HS-27A (cell line): Measurements from ENCODE around the gene CACNA1A.
"Not testable (repeated sequence)": the region's sequence is repeated elsewhere in the genome, so short reads cannot be mapped to it uniquely, and the experiment has no call there.

Experiments used
- DNase-seq: peaks from one replicate; pipeline ENCODE4 v3.0.0-alpha.2; 2012; ENCODE audit warnings: low read depth, missing footprints

Gene CACNA1A

GRCh38 chr19:13506471-13506820 lies at the start of gene CACNA1A:
CACNA1A (minus strand) TSS chr19:13506479; CDS start chr19:13506224, 255 bp downstream.
- no peak for DNase-seq

DNA sequence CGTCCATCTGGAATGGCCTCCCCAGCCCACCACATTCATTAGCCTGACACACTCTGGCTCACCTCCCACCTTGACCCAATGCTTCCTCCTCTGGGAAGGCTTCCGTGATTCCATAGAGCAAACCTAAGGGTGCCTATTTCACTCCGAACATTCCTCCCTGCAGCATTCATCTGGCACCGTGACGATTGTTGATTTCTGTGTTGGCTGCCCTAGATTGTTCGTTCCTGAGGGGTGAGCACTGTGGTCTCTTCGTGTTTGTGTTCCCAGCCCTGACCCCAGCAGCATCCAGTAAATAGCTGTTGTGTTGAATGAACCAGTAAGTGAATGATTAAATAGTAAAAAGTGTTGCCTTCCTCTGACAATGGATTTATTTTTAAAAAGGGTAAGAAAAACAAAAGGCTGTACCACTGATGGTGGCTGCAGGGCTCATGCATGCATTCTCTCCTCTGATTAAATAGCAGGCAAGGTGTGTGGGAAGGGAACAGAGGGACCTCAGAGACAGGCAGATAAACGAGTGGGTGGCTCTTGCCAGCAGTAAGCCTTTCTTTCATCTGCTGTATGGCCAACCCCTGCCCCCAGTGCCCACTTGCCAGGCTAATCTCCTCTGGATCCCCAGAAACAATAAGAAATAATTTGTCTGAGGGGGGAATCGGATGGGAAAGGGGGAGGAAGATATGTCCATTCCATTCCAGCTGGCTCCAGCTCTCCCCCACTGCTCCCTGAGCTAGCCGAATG lies 48.4 kb upstream of the CACNA1A start:
- DNase-seq, result no peak

DNA sequence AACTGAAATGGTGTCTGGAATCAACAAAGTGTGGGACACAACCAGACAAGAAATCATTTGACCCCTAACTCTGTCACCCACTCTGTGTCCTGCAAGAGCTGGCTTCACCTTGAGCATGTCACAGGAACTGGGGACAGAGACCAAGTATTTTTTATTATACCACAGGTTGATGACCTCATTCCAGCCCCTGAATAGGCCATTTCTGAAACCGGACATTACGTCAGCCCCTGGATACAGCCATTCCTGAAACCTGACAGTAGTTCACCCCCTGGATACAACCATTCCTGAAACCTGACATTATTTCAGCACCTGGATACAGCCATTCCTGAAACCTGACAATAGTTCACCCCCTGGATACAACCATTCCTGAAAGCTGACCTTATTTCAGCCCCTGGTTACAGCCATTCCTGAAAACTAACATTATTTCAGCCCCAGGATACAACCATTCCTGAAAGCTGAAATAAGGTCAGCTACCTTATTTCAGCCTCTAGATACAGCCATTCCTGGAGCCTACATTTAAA lies 47.7 kb upstream of the CACNA1A start:
- no peak for DNase-seq

- no peak for DNase-seq
Observed at GRCh38 chr19:13548131-13548530, 41.9 kb upstream of the CACNA1A start.

GRCh38 chr19:13547102-13547501 lies 40.8 kb upstream of the CACNA1A start:
- DNase-seq, result no peak

GRCh38 chr19:13544423-13544822 lies 38.1 kb upstream of the CACNA1A start:
- DNase-seq, result no peak

DNA sequence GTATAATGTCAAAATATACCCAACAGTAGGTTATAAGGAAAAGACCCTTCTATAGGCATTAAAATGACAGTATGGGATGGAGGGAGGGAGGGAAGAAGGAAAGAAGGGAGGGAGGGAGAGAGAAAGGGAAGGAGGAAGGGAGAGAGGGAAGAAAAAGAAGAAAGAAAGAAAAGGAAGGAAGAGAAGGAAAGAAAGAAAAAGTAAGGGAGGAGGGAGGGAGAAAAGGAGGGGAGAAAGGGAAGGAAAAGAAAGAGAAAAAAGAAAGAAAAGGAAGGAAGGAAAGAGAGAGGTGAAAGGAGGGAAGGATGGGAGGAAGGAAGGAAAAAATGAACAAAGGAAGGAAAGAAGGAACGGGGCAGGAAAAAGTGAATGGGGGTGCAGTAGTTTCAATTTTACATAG lies 35.3 kb upstream of the CACNA1A start:
- no peak for DNase-seq

DNA sequence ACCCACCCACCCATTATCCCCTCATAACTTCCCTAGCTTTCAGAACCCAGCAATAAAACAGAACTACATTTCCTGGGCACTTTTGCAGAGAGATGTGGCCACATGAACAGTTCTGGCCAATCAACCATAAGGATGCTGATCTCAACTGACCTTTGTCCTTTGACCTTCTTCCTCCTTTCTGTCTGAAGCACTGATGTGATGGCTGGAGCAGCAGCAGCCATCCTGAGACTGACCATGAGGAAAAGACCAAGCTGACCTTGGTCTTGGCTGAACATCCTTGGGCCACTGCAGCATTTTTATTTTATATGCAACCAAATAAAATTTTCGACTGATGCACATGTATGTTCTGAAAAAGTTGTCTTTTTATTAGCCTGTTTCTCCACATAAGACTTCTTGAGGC lies 33.1 kb upstream of the CACNA1A start:
- no peak for DNase-seq

DNA sequence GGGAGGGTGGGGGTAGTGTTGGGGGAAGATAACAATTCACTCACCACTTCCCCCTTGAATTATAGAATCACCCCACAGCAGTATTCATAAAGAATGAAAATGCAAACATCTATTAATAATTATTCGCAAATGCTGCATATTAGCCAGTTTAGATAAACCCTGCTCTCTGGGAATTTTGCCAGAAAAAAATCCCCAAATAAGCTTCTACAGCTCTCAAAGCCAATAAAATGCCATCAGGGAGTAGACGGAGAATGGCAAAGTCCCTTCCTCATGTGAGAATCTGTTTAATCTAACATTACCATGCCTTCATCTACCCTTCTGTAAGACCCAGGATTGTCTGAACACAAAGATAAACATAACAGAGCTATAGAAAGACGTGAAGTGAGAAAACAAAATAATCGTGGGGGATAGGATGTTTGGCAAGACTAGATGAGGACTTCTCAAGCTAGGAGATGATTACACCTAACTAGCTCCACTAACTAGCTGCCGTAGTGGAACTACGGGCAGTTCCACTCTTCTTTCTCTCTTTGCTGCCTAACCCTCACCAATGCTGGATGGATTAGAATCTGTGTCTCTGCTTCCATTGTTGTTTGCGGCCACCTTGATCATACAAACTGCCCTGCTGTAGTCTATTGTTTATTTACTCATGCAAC lies 32.4 kb upstream of the CACNA1A start:
- DNase-seq, result no peak

DNA sequence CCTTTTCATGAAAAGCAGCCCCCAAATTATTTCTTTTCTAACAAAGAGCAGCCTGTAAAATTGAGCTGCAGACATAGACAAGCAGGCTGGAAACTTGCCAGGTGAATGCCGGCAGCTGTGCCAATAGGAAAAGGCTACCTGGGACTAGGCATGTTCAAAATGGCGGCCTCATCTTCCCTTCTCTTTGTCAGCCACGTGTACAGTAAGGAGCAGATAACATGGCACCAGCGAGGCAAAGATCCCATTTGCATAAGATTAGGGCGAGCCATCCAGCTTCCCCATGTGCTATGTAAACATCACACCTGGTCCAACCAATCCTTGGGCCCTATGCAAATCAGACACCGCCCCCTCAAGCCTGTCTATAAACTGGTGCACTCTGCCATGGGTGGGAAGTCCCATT lies 31.2 kb upstream of the CACNA1A start:
- DNase-seq, result no peak

DNA sequence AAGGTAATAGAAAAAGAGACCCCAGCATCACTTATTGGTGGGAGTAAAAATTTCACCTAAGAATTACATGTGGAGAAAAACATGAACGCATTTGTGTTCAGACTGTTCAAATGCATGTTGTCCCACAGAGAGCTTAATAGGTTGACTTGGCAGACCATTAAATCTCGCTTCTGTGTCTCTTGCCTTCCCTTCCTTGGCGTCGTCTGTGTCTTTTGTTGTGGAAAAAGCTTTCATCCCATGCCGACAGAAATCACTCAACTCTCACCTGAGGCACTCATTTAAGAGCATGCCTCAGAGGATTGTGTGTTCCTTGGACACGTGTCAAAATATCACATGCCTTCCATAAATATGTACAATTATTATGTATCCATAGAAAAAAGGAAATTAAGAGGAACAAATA lies 24.4 kb upstream of the CACNA1A start:
- no peak for DNase-seq

DNA sequence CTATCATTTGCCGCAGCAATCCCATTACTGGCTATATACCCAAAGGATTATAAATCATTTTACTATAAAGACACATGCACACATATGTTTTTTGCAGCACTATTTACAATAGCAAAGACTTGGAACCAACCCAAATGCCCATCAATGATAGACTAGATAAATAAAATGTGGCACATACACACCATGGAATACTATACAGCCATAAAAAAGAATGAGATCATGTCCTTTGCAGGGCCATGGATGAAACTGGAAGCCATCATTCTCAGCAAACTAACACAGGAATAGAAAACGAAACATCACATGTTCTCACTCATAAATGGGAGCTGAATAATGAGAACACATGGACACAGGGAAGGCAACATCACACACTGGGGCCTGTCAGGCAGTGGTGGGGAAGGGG lies 23.4 kb upstream of the CACNA1A start:
- DNase-seq, result not testable (repeated sequence)

- no peak for DNase-seq
Observed at GRCh38 chr19:13526552-13526951, 20.3 kb upstream of the CACNA1A start.

GRCh38 chr19:13521066-13521465 lies 14.8 kb upstream of the CACNA1A start:
- DNase-seq, result no peak

GRCh38 chr19:13511947-13512346 lies 5.7 kb upstream of the CACNA1A start:
- DNase-seq, result no peak

DNA sequence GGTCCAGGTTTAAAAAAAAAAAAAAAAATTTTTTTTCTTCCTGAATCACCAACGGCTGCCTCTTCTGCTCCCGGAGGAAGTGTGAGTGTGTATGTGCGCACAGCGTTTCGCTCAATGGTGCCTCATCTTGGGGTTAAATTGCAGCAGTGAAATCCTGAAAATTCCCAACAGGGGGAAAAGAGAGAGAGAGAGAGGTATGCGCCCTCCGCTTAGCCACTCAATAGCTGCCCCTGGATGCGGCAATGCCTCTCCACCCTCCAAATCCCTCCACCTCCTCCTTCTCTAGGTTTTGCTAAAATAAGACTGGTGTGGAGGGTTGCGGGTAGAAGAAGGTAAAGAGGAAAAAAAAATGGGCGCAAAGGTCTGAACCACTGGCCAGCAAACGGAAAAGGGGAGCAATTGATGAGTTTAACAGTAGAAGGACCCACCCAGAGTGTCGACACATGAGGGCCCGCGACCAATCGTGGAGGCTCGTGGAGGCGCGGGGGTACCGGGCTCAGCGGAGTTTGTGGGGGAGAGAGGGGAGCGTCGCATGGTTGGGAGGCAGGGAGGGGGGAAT lies 853 bp upstream of the CACNA1A start:
- DNase-seq, result no peak

DNA sequence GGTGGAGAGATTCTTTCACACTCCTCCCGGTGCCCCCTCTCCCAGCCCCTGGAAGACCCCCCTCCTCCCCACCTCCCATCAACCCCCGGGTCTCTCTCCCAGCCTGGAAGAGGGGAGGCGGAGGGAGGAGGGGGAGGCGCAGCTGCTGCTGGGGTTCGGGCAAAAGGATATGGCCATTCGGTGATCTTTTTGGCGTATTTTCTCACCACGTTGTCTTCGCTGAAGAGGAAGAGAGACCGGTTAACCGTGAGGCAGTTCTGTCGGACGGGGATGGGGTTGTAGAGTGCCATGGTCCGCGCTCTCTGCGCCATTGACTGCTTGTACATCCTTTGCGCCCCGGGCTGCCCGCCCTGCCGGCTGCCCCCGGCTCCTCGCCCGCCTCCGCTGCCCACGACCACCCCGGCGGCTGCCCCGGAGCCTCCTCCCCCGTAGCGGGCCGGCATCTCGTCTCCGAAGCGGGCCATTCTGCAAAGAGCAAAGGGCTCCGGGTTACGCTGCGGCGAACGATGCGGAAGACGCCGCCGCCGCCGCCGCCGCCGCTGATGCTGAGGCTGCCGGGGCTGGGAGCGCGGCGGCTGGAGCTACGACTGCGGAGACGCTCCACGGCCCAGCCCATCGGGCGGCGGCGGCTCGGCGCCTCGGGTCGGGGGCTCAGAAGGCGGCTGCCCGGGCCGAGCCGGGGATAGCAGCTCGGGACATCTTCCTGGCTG lies 363 bp downstream of the CACNA1A start:
- no peak for DNase-seq

DNA sequence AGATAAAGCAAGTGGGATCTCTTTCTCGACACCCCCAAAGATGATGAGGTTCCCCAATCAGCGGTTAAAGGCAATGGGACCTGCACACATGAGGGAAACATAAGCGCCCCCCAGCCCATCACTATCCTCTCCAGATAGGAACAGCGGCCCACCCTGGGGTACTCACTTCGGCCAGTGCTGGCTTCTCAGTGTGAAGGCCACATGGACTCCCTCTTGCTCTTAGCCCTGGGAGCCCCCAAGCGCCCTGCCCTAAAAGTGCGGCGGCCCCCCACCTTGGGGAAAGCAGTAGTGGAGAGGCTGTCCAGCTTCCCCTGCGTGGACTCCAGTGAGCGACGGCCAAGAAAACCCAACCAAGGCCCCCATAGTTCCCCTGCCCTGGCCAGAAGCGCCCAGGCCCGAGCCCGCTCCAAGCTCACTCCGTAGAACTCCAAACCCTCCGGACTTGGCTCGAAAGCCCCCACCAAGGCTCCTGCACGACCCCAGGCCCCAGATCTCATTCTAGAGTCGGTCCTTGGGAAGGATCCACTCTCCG lies 1.0 kb downstream of the CACNA1A start:
- DNase-seq, result no peak

DNA sequence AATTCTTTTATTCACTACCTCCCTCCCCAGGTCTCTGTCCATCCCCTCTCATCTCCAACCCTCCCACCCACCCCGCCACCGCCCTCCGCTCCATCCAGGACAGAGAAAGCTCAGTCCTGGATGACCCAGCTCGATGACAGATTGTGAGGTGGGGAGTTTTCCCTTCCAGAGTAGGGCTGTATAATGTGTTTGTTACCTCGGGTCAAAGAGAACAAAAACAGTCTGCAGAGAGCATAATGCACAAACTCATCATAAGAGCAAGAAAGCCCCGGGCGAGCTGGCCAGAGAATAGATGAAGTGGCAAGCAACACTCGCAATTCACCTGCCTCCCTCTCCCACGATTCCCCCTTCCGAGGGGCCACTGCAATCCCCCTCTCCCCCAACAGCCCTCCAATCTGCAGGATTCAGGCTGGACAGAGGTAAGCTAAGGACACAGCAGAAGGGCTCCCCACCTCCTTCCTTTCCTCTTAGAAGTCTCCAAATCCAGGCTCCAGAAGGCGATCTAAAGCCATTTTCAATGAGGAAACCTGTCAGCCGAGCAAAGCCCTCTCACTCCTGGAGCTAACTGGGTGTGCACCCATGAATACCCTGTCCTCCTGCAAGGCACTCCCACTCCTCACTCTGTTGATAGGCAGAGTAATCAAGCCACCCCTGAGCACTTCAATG lies 2.6 kb downstream of the CACNA1A start:
- DNase-seq, result no peak

DNA sequence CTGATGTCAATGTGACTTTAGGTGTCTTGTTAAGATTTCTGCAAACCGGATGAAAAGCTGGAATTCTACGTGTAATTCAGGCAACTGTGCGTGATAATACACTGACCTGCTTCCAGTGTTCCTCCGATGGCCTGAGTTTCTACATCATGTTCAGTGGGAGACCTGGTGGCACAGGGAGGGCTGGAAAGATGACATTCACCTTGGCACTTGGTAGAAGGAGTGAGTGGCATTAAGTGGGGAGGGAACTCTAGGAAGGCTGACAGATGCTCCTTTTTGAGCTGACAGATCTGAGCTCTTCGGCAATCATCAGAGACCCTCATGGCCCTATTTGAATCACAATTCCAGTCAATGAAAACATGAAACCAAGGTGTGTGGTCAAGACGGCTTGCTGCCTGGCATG lies 4.0 kb downstream of the CACNA1A start:
- DNase-seq, result no peak

- no peak for DNase-seq
Observed at GRCh38 chr19:13499692-13500091, 6.6 kb downstream of the CACNA1A start.
